KOPT-K1 (cell line): ENCODE data around the gene RAB11A.

Source experiments
- H3K27ac ChIP-seq: fragments of 200-600 bp; sonication (generic); 2 replicates; pipeline ENCODE4 v1.5.1; 2016; ENCODE audit warnings: antibody characterized with exemption, mild to moderate bottlenecking, low read depth, low read length; ENCODE audit not compliant: poor library complexity, severe bottlenecking
- H3K36me3 ChIP-seq: fragments of 200-600 bp; sonication (generic); 2 replicates; pipeline ENCODE4 v1.5.1; 2017; ENCODE audit warnings: antibody characterized with exemption, mild to moderate bottlenecking, low read length, moderate library complexity; ENCODE audit not compliant: insufficient read depth
- H3K9me3 ChIP-seq: fragments of 200-600 bp; sonication (generic); 2 replicates; pipeline ENCODE4 v1.5.1; 2017; ENCODE audit warnings: antibody characterized with exemption, low read length, mild to moderate bottlenecking; ENCODE audit not compliant: insufficient read depth, poor library complexity, severe bottlenecking

RAB11A gene

GRCh38 chr15:65926459-65926858 lies 57.2 kb downstream of the RAB11A start:
- H3K27ac ChIP-seq = no peak overlapping the region
- no peaks in the 10 kb centered on the region for H3K9me3 ChIP-seq
- H3K36me3 ChIP-seq = no peaks in the 10 kb centered on the region

GRCh38 chr15:65926899-65927298 lies 57.6 kb downstream of the RAB11A start:
- H3K9me3 ChIP-seq = no peaks in the 10 kb centered on the region
- no peaks in the 10 kb centered on the region for H3K36me3 ChIP-seq
- no peak overlapping the region for H3K27ac ChIP-seq

GRCh38 chr15:65927545-65927944 lies 58.3 kb downstream of the RAB11A start:
- Histone ChIP-seq H3K36me3 (no peaks in the 10 kb centered on the region), H3K27ac (no peak overlapping the region), H3K9me3 (no peaks in the 10 kb centered on the region)

GRCh38 chr15:65929573-65929972 lies 60.3 kb downstream of the RAB11A start:
- no peaks in the 10 kb centered on the region for H3K36me3 ChIP-seq
- H3K9me3 ChIP-seq = no peaks in the 10 kb centered on the region
- H3K27ac ChIP-seq = no peak overlapping the region

- Histone ChIP-seq H3K36me3 (no peaks in the 10 kb centered on the region), H3K27ac (no peak overlapping the region), H3K9me3 (no peaks in the 10 kb centered on the region)
Measured at GRCh38 chr15:65930134-65930533, 60.8 kb downstream of the RAB11A start.

- no peak overlapping the region for H3K27ac ChIP-seq
- H3K9me3 ChIP-seq = no peaks in the 10 kb centered on the region
- H3K36me3 ChIP-seq = no peaks in the 10 kb centered on the region
Measured at GRCh38 chr15:65931221-65931620, 61.9 kb downstream of the RAB11A start.

GRCh38 chr15:65935391-65935790 lies 66.1 kb downstream of the RAB11A start:
- no peaks in the 10 kb centered on the region for H3K9me3 ChIP-seq
- H3K27ac ChIP-seq = no peak overlapping the region
- H3K36me3 ChIP-seq = no peaks in the 10 kb centered on the region

GRCh38 chr15:65936282-65936681 lies 67.0 kb downstream of the RAB11A start:
- H3K36me3 ChIP-seq = no peaks in the 10 kb centered on the region
- no peak overlapping the region for H3K27ac ChIP-seq
- H3K9me3 ChIP-seq = no peaks in the 10 kb centered on the region

GRCh38 chr15:65937054-65937453 lies 67.8 kb downstream of the RAB11A start:
- Histone ChIP-seq H3K27ac (no peak overlapping the region), H3K9me3 (no peaks in the 10 kb centered on the region), H3K36me3 (no peaks in the 10 kb centered on the region)

- no peaks in the 10 kb centered on the region for H3K9me3 ChIP-seq
- H3K27ac ChIP-seq = no peak overlapping the region
- H3K36me3 ChIP-seq = no peaks in the 10 kb centered on the region
Measured at GRCh38 chr15:65937476-65937875, 68.2 kb downstream of the RAB11A start.

- Histone ChIP-seq H3K27ac (no peak overlapping the region), H3K9me3 (no peaks in the 10 kb centered on the region), H3K36me3 (no peaks in the 10 kb centered on the region)
Measured at GRCh38 chr15:65938604-65939003, 69.3 kb downstream of the RAB11A start.

GRCh38 chr15:65939901-65940617 lies 70.8 kb downstream of the RAB11A start:
- Histone ChIP-seq H3K36me3 (no peaks in the 10 kb centered on the region), H3K9me3 (no peaks in the 10 kb centered on the region), H3K27ac (no peak overlapping the region)

- H3K36me3 ChIP-seq = no peaks in the 10 kb centered on the region
- H3K9me3 ChIP-seq = no peaks in the 10 kb centered on the region
- H3K27ac ChIP-seq = no peak overlapping the region
Measured at GRCh38 chr15:65940618-65940909, 71.3 kb downstream of the RAB11A start.
